H9 (cell line): ENCODE results near the gene PAH. TPM values are rescaled to one million over a fixed set of nuclear protein-coding genes. Genes with fewer than 3 reads are reported as not detected.

Experiments used
- DNase-seq: peaks from one replicate; pipeline ENCODE4 v3.0.0-alpha.2; 2017
- H2AFZ ChIP-seq: one replicate; pipeline ENCODE4 v1.6.1; 2013; ENCODE audit warnings: mild to moderate bottlenecking, low read length, control low read depth, moderate library complexity
- H2AK5ac ChIP-seq: 2 replicates; pipeline ENCODE4 v1.6.1; 2013; ENCODE audit warnings: low read length, control low read depth, mixed read lengths; ENCODE audit not compliant: insufficient read length
- H2BK120ac ChIP-seq: one replicate; pipeline ENCODE4 v1.6.1; 2013; ENCODE audit warnings: low read depth, mild to moderate bottlenecking, low read length, control low read depth, inconsistent platforms; ENCODE audit not compliant: poor library complexity, severe bottlenecking
- H2BK12ac ChIP-seq: 2 replicates; pipeline ENCODE4 v1.6.1; 2013; ENCODE audit warnings: low read length, control low read depth, mixed read lengths, low read depth; ENCODE audit not compliant: insufficient read length
- H2BK15ac ChIP-seq: 2 replicates; pipeline ENCODE4 v1.6.1; 2013; ENCODE audit warnings: low read depth, low read length, control low read depth
- H2BK20ac ChIP-seq: one replicate; pipeline ENCODE4 v1.6.1; 2013; ENCODE audit warnings: low read depth, mild to moderate bottlenecking, low read length, control low read depth, inconsistent platforms; ENCODE audit not compliant: poor library complexity, severe bottlenecking
- H2BK5ac ChIP-seq: 2 replicates; pipeline ENCODE4 v1.6.1; 2013; ENCODE audit warnings: low read length, control low read depth, mixed read lengths; ENCODE audit not compliant: insufficient read length
- H3K14ac ChIP-seq: 2 replicates; pipeline ENCODE4 v1.6.1; 2013; ENCODE audit warnings: low read length, control low read depth; ENCODE audit not compliant: insufficient read depth
- H3K18ac ChIP-seq: 2 replicates; pipeline ENCODE4 v1.6.1; 2013; ENCODE audit warnings: low read depth, mild to moderate bottlenecking, mixed read lengths, low read length, control low read depth; ENCODE audit not compliant: insufficient read length
- H3K23ac ChIP-seq: 2 replicates; pipeline ENCODE4 v1.6.1; 2013; ENCODE audit warnings: low read length, control low read depth, mixed read lengths, low read depth; ENCODE audit not compliant: insufficient read length
- H3K23me2 ChIP-seq: 2 replicates; pipeline ENCODE4 v1.6.1; 2013; ENCODE audit warnings: low read depth, mild to moderate bottlenecking, mixed read lengths, low read length, control low read depth; ENCODE audit not compliant: insufficient read length, poor library complexity, severe bottlenecking
- H3K27ac ChIP-seq: 2 replicates; pipeline ENCODE4 v1.5.1; 2013; ENCODE audit warnings: low read length, control low read depth, mixed read lengths, low read depth; ENCODE audit not compliant: insufficient read length
- H3K27me3 ChIP-seq: 2 replicates; pipeline ENCODE4 v1.6.1; 2013; ENCODE audit warnings: low read length, control low read depth, inconsistent platforms; ENCODE audit not compliant: insufficient read depth
- H3K4ac ChIP-seq: 2 replicates; pipeline ENCODE4 v1.6.1; 2013; ENCODE audit warnings: low read depth, mild to moderate bottlenecking, control low read depth, inconsistent platforms, low read length, moderate library complexity
- H3K4me1 ChIP-seq: 2 replicates; pipeline ENCODE4 v1.6.1; 2013; ENCODE audit warnings: low read length, control low read depth, inconsistent platforms; ENCODE audit not compliant: insufficient read depth
- H3K4me2 ChIP-seq: 2 replicates; pipeline ENCODE4 v1.6.1; 2013; ENCODE audit warnings: low read length, control low read depth, mixed read lengths; ENCODE audit not compliant: insufficient read length, insufficient read depth
- H3K56ac ChIP-seq: 2 replicates; pipeline ENCODE4 v1.6.1; 2013; ENCODE audit warnings: low read depth, mild to moderate bottlenecking, mixed read lengths, low read length, control low read depth; ENCODE audit not compliant: insufficient read length
- H3K79me1 ChIP-seq: 2 replicates; pipeline ENCODE4 v1.6.1; 2013; ENCODE audit warnings: low read depth, mild to moderate bottlenecking, moderate library complexity, low read length, control low read depth, inconsistent platforms; ENCODE audit not compliant: insufficient read depth, poor library complexity, severe bottlenecking
- H3K79me2 ChIP-seq: 2 replicates; pipeline ENCODE4 v1.6.1; 2013; ENCODE audit warnings: low read length, control low read depth, inconsistent platforms; ENCODE audit not compliant: insufficient read depth
- H3K9ac ChIP-seq: 2 replicates; pipeline ENCODE4 v1.6.1; 2013; ENCODE audit warnings: low read length, control low read depth, mixed read lengths; ENCODE audit not compliant: insufficient read length; ENCODE audit errors: extremely low read depth
- H3K9me3 ChIP-seq: one replicate; pipeline ENCODE4 v1.6.1; 2013; ENCODE audit warnings: low read depth, low read length, inconsistent platforms; ENCODE audit not compliant: control insufficient read depth
- H3T11ph ChIP-seq: one replicate; pipeline ENCODE4 v1.6.1; 2013; ENCODE audit warnings: mild to moderate bottlenecking, low read length, control low read depth, inconsistent platforms
- H4K20me1 ChIP-seq: one replicate; pipeline ENCODE4 v1.6.1; 2013; ENCODE audit not compliant: control insufficient read depth, insufficient read length, insufficient read depth
- H4K5ac ChIP-seq: 2 replicates; pipeline ENCODE4 v1.6.1; 2013; ENCODE audit warnings: low read depth, mild to moderate bottlenecking, mixed read lengths, low read length, control low read depth; ENCODE audit not compliant: insufficient read length
- H4K8ac ChIP-seq: replicated peaks from 2 replicates; pipeline ENCODE4 v1.6.1; 2013; ENCODE audit warnings: low read length, control low read depth, mixed read lengths, low read depth; ENCODE audit not compliant: insufficient read length
- H4K91ac ChIP-seq: 2 replicates; pipeline ENCODE4 v1.6.1; 2013; ENCODE audit warnings: low read depth, mild to moderate bottlenecking, moderate library complexity, mixed read lengths, low read length, control low read depth; ENCODE audit not compliant: insufficient read length
- H3K27ac Mint-ChIP-seq, 3 experiments: 2 replicates in 2 of 3; 3 replicates in 1 of 3; pipeline ENCODE4 v1.8.0; 2020 to 2021; ENCODE audit warnings: mixed read lengths in 3 of 3, mild to moderate bottlenecking in 1 of 3, moderate library complexity in 1 of 3
- H3K27me3 Mint-ChIP-seq: 2 replicates; pipeline ENCODE4 v1.8.0; 2021; ENCODE audit warnings: low read depth, mild to moderate bottlenecking, moderate library complexity, mixed read lengths
- H3K36me3 Mint-ChIP-seq, 3 experiments: 2 replicates in 2 of 3; 3 replicates in 1 of 3; pipeline ENCODE4 v1.8.0; 2020 to 2021; ENCODE audit warnings: low read depth in 3 of 3, mixed read lengths in 3 of 3; ENCODE audit not compliant: insufficient read depth in 1 of 3
- H3K4me1 Mint-ChIP-seq, 2 experiments: 2 replicates each; pipeline ENCODE4 v1.8.0; 2020; ENCODE audit warnings: mixed read lengths in 2 of 2
- H3K4me3 Mint-ChIP-seq, 2 experiments: 2 replicates in 1 of 2; 3 replicates in 1 of 2; pipeline ENCODE4 v1.8.0; 2020 to 2021; ENCODE audit warnings: mild to moderate bottlenecking in 2 of 2, mixed read lengths in 2 of 2, moderate library complexity in 1 of 2
- H3K9me3 Mint-ChIP-seq, 2 experiments: 2 replicates in 1 of 2; 3 replicates in 1 of 2; pipeline ENCODE4 v1.8.0; 2020; ENCODE audit warnings: mild to moderate bottlenecking in 2 of 2, mixed read lengths in 2 of 2, moderate library complexity in 1 of 2
- CTCF ChIP-seq: fragments of 200-600 bp; sonication (generic); conservative IDR thresholded peaks from 3 replicates; pipeline ENCODE4 v1.8.0; 2021; ENCODE audit warnings: antibody characterized with exemption, mild to moderate bottlenecking
- WGBS: extraction: QIAGEN DNeasy Blood & Tissue Kit; methylation state at CpG from one replicate; pipeline ENCODE4 v1.1.7; 2013; ENCODE audit warnings: missing lambda C conversion rate, low lambda C conversion rate, mixed read lengths; ENCODE audit not compliant: insufficient read length; ENCODE audit errors: extremely low coverage; 5-methylcytosine and 5-hydroxymethylcytosine counted together
- total RNA-seq: library from RNA; stranded (reverse); gene quantifications from 2 replicates; pipeline ENCODE4 v1.2.1, GENCODE V29; 2021

Gene PAH
- total RNA-seq, 1 experiment from 2014 or later = 6.1 TPM

DNA sequence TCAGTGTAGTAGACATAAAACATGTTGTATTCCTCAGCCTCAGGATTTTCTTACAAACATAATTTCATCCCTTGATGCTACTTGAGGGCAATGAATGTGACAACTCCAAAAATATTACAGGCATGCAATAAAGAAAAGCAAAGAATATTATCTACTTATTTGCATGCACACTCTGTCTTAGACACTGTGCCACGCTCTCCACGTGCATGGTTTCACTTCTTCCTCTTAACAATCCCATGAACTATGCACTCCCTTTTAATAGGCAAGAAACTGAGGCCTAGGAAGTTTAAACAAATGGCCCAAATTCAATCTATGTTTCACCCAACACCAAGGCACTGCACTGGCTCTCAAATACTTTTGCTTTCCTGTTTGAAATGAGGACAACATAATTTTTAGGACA lies 1.8 kb upstream of the PAH start:
- Histone ChIP-seq H3K23ac (no peak overlapping the region), H3K4me2 (no peak overlapping the region), H2BK5ac (no peak overlapping the region), H2BK15ac (no peak overlapping the region), H3K14ac (no peak overlapping the region), H2AFZ (no peak overlapping the region), H3K79me1 (no peaks in the 10 kb centered on the region), H4K5ac (no peak overlapping the region), H3K79me2 (no peaks in the 10 kb centered on the region), H2BK120ac (no peak overlapping the region), H2BK20ac (no peak overlapping the region), H3K4me1 (no peaks in the 10 kb centered on the region; the same call in 1 of the 2 replicates), H3K4ac (no peak overlapping the region), H4K91ac (no peak overlapping the region), H2BK12ac (no peak overlapping the region), H3K9me3 (no peaks in the 10 kb centered on the region), H2AK5ac (no peak overlapping the region), H3T11ph (no peak overlapping the region), H4K8ac (no peak overlapping the region), H3K56ac (no peak overlapping the region), H3K9ac (no peak overlapping the region), H4K20me1 (no peaks in the 10 kb centered on the region), H3K18ac (no peak overlapping the region), H3K27ac (no peak overlapping the region), H3K23me2 (no peaks in the 10 kb centered on the region), H3K27me3 (no peaks in the 10 kb centered on the region)
- Mint-ChIP-seq H3K4me1 (peaks cover 22 to 27% of the 10 kb centered on the region in 2 experiments), H3K4me3 (no peak overlapping the region; a peak in 1 of 5 replicates), H3K9me3 (no peaks in the 10 kb centered on the region), H3K36me3 (no peaks in the 10 kb centered on the region), H3K27me3 (peaks cover 11% of the 10 kb centered on the region), H3K27ac (no peak overlapping the region)
- WGBS = no CpG with 5 or more reads among the region's 2 CpGs
- TF ChIP-seq CTCF = no peak
- DNase-seq = no peak
